HEK293T (cell line): ENCODE data around the gene IGSF5.

ENCODE experiments used
- ARNT ChIP-seq: fragments of 450-650 bp; IDR thresholded peaks from 2 replicates; pipeline ENCODE4 v1.6.1; 2017; ENCODE audit warnings: mild to moderate bottlenecking
- CTBP1 ChIP-seq: fragments of 450-650 bp; IDR thresholded peaks from 2 replicates; pipeline ENCODE4 v1.6.1; 2016; ENCODE audit warnings: borderline replicate concordance
- ELF4 ChIP-seq: fragments of 450-650 bp; IDR thresholded peaks from 2 replicates; pipeline ENCODE4 v1.6.1; 2017; ENCODE audit warnings: antibody characterized with exemption
- FOXA1 ChIP-seq: fragments of 450-650 bp; IDR thresholded peaks from 2 replicates; pipeline ENCODE4 v1.6.1; 2016; ENCODE audit warnings: mild to moderate bottlenecking
- FOXM1 ChIP-seq: fragments of 450-650 bp; IDR thresholded peaks from 2 replicates; pipeline ENCODE4 v1.6.1; 2017; ENCODE audit warnings: mild to moderate bottlenecking, borderline replicate concordance
- HDGF ChIP-seq: fragments of 450-650 bp; IDR thresholded peaks from 2 replicates; pipeline ENCODE4 v1.6.1; 2017; ENCODE audit warnings: antibody characterized with exemption, borderline replicate concordance
- SP1 ChIP-seq: fragments of 450-650 bp; IDR thresholded peaks from 2 replicates; pipeline ENCODE4 v1.6.1; 2017
- SUZ12 ChIP-seq: fragments of 450-650 bp; IDR thresholded peaks from 2 replicates; pipeline ENCODE4 v1.6.1; 2016; ENCODE audit warnings: mild to moderate bottlenecking
- ZNF384 ChIP-seq: fragments of 450-650 bp; IDR thresholded peaks from 2 replicates; pipeline ENCODE4 v1.6.1; 2016

- TF ChIP-seq FOXA1 (no peak), ELF4 (no peak), SUZ12 (no peak), FOXM1 (no peak), HDGF (no peak), CTBP1 (no peak), SP1 (no peak), ARNT (no peak), ZNF384 (no peak)
These were observed 59.3 kb downstream of the IGSF5 start for GRCh38 chr21:39804240-39804639.
